ENCODE results near the gene EML2. TPM values are rescaled to one million over a fixed set of nuclear protein-coding genes. Genes with fewer than 3 reads are reported as not detected.

Gene EML2
- total RNA-seq, 3 donors from 2014 or later, result 59.9 to 119 (median 79.1) TPM

DNA sequence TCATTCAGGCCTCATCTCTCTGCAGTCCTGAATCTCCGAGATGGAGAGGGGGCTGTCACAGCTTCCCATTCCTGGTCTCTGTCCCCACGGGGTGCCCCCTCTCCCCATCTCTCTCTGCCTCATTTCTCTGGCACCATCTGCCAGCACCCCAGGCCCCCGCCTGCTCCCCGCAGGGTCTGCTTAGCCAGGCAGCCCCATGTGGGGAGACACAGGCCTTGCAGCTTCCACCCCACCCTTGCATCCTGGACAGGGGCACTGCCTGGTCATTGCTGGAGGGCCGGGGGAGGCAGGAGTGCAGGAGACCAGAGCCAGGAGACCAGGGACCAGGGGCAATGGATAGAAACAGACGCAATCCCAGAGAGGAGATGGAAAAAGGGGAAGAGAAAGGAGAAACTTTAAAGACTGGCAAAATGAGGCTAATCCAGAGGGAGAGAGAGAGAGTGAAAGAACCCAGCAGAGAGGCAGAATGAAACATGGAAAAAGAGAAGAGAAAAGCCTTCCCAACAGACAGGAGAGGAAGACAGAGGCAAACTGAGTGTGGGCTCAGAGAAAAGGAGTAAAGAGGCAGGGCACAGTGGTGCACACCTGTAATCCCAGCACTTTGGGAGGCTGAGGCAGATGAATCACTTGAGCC is 20.0 kb upstream of the EML2 start:
- TF ChIP-seq, protein P1, sequence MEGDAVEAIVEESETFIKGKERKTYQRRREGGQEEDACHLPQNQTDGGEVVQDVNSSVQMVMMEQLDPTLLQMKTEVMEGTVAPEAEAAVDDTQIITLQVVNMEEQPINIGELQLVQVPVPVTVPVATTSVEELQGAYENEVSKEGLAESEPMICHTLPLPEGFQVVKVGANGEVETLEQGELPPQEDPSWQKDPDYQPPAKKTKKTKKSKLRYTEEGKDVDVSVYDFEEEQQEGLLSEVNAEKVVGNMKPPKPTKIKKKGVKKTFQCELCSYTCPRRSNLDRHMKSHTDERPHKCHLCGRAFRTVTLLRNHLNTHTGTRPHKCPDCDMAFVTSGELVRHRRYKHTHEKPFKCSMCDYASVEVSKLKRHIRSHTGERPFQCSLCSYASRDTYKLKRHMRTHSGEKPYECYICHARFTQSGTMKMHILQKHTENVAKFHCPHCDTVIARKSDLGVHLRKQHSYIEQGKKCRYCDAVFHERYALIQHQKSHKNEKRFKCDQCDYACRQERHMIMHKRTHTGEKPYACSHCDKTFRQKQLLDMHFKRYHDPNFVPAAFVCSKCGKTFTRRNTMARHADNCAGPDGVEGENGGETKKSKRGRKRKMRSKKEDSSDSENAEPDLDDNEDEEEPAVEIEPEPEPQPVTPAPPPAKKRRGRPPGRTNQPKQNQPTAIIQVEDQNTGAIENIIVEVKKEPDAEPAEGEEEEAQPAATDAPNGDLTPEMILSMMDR (IDR thresholded peaks at IDR 0.05), result no peak
- ATAC-seq, result no peak

GRCh38 chr19:45657520-45658167 is 18.4 kb upstream of the EML2 start:
- intact Hi-C loops (cut with DNase I, micrococcal nuclease), result no loop called here
- no peaks in the 10 kb centered on the region for H3K36me3 ChIP-seq (ENCODE audit: low read depth)
- no peak for ATAC-seq
- H3K9me3 ChIP-seq, result no peaks in the 10 kb centered on the region
- no peak overlapping the region for H3K4me3 ChIP-seq
- TF ChIP-seq, protein P1 (IDR thresholded peaks at IDR 0.05), result no peak
- H3K4me1 ChIP-seq (ENCODE audit: low read depth), result no peaks in the 10 kb centered on the region
- no peak for DNase-seq

More for the DNA sequence above, 20.0 kb upstream of the EML2 start:
- Histone ChIP-seq H3K4me3 (no peak overlapping the region), H3K9me3 (no peaks in the 10 kb centered on the region), H3K36me3 (ENCODE audit: low read depth) (no peaks in the 10 kb centered on the region), H3K4me1 (ENCODE audit: low read depth) (no peaks in the 10 kb centered on the region)
- DNase-seq, result no peak
- intact Hi-C loops (cut with DNase I, micrococcal nuclease), result no loop called here

GRCh38 chr19:45655073-45655472 is 15.9 kb upstream of the EML2 start:
- DNase-seq, result no peak
- TF ChIP-seq, protein P1 (IDR thresholded peaks at IDR 0.05), result no peak
- H3K36me3 ChIP-seq (ENCODE audit: low read depth), result no peaks in the 10 kb centered on the region
- H3K9me3 ChIP-seq, result no peaks in the 10 kb centered on the region
- no peak overlapping the region for H3K4me3 ChIP-seq
- no peaks in the 10 kb centered on the region for H3K4me1 ChIP-seq (ENCODE audit: low read depth)
- ATAC-seq, result no peak
- intact Hi-C loops (cut with DNase I, micrococcal nuclease), result no loop called here

DNA sequence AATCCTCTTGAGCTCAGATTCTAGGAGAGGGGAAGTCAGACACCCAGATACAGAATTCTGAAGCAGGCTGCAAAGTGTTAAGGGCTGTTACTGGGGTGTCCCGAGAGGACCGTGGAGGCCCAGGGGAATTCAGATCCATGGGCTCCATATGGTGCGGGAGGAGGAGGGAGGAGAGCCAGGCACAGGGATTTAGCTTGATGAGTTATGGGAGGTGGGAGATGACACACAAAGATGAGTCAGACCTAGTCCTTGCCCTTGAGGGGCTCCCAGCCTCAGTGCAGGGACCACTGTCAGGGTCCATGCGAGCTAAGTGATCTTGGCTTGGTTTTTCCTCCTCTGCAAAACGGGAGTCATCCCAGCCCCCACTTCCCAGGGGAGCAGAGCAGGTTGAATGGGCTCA is 14.4 kb upstream of the EML2 start:
- H3K36me3 ChIP-seq (ENCODE audit: low read depth), result no peaks in the 10 kb centered on the region

DNA sequence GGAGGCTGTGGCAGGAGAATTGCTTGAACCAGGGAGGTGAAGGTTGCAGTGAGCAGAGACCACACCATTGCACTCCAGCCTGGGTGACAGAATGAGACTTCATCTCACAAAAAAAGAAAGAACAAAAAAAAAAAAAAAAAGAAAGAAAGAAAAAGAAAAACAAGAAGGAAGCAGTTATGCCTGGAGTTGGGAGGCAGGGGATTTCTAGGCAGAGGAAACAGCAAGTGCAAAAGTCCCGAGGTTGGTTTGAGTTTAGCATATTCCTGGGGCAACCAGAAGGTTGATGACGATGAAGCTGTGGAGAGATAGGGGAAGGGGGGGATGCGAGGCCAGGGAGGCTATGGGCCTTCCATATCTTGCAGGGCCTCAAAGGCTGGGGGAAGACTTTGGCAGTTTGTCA is 11.5 kb upstream of the EML2 start:
- no peak for DNase-seq
- no peak for ATAC-seq
- Histone ChIP-seq H3K4me3 (no peak overlapping the region), H3K4me1 (ENCODE audit: low read depth) (peaks cover 2% of the 10 kb centered on the region), H3K36me3 (ENCODE audit: low read depth) (no peaks in the 10 kb centered on the region), H3K9me3 (no peaks in the 10 kb centered on the region)
- TF ChIP-seq, protein P1 (IDR thresholded peaks at IDR 0.05), result no peak
- intact Hi-C loops (cut with DNase I, micrococcal nuclease), result no loop called here

More for the DNA sequence above, 14.4 kb upstream of the EML2 start:
- TF ChIP-seq, protein P1 (IDR thresholded peaks at IDR 0.05), result no peak
- H3K4me3 ChIP-seq, result no peak overlapping the region
- intact Hi-C loops (cut with DNase I, micrococcal nuclease), result no loop called here
- no peaks in the 10 kb centered on the region for H3K4me1 ChIP-seq (ENCODE audit: low read depth)
- ATAC-seq (no peak), DNase-seq (no peak)
- H3K9me3 ChIP-seq, result no peaks in the 10 kb centered on the region
